Activated CD8-positive, alpha-beta memory T cell treated with anti-CD3 and anti-CD28 coated beads, Interleukin-2, amount 50 U/mL, for 24 hours (primary cell): ENCODE data around the gene MSH4.
"Not testable (repeated sequence)": the region's sequence is repeated elsewhere in the genome, so short reads cannot be mapped to it uniquely, and the experiment has no call there.

Experiments used
- DNase-seq: peaks from one replicate; pipeline ENCODE4 v3.0.0-alpha.2; 2020; ENCODE audit errors: extremely low read depth

The MSH4 gene

GRCh38 chr1:75796376-75797272 is at the start of gene MSH4:
Gene MSH4 (plus strand): TSS chr1:75796882. CDS start chr1:75796986, 104 bp downstream.
- DNase-seq = no peak

GRCh38 chr1:75757210-75757609 is 39.5 kb upstream of the MSH4 start:
- not testable (repeated sequence) for DNase-seq

GRCh38 chr1:75758543-75758942 is 38.1 kb upstream of the MSH4 start:
- not testable (repeated sequence) for DNase-seq

GRCh38 chr1:75764057-75764655 is 32.5 kb upstream of the MSH4 start:
- DNase-seq = no peak

GRCh38 chr1:75765697-75766355 is 30.9 kb upstream of the MSH4 start:
- no peak for DNase-seq

- no peak for DNase-seq
Measured at GRCh38 chr1:75768016-75768415, 28.7 kb upstream of the MSH4 start.

- DNase-seq = no peak
Measured at GRCh38 chr1:75770761-75771160, 25.9 kb upstream of the MSH4 start.

GRCh38 chr1:75771978-75772377 is 24.7 kb upstream of the MSH4 start:
- no peak for DNase-seq

- DNase-seq = not testable (repeated sequence)
Measured at GRCh38 chr1:75777812-75778211, 18.9 kb upstream of the MSH4 start.

GRCh38 chr1:75778694-75779093 is 18.0 kb upstream of the MSH4 start:
- not testable (repeated sequence) for DNase-seq

GRCh38 chr1:75780183-75780582 is 16.5 kb upstream of the MSH4 start:
- DNase-seq = not testable (repeated sequence)

GRCh38 chr1:75783920-75784319 is 12.8 kb upstream of the MSH4 start:
- not testable (repeated sequence) for DNase-seq

GRCh38 chr1:75785320-75785982 is 11.2 kb upstream of the MSH4 start:
- DNase-seq = no peak

GRCh38 chr1:75785983-75786853 is 10.5 kb upstream of the MSH4 start, which contains the start of gene RABGGTB:
Gene RABGGTB (plus strand): TSS chr1:75786256. CDS start chr1:75786272, 16 bp downstream.
- DNase-seq = peak; percentile 86

- no peak for DNase-seq
Measured at GRCh38 chr1:75786901-75787493, 9.7 kb upstream of the MSH4 start.

- no peak for DNase-seq
Measured at GRCh38 chr1:75787524-75787923, 9.2 kb upstream of the MSH4 start.

- DNase-seq = no peak
Measured at GRCh38 chr1:75789988-75790387, 6.7 kb upstream of the MSH4 start.

- DNase-seq = no peak
Measured at GRCh38 chr1:75791022-75791421, 5.7 kb upstream of the MSH4 start.

- no peak for DNase-seq
Measured at GRCh38 chr1:75792091-75792490, 4.6 kb upstream of the MSH4 start.

GRCh38 chr1:75794382-75794781 is 2.3 kb upstream of the MSH4 start:
- DNase-seq = no peak
